Stimulated activated naive CD8-positive, alpha-beta T cell treated with anti-CD3 and anti-CD28 coated beads, Interleukin-15, amount 100 ng/mL, for 72 hours (primary cell): ENCODE data around the gene LRRC46.
A peak's percentile ranks its signal among the peaks of the same experiment; 100 is the strongest.

Experiments
- ATAC-seq: fragments of 150-1000 bp; cut with Tn5 transposase; 2 replicates; pipeline ENCODE4 v1.10.0; 2021; ENCODE audit warnings: mild to moderate bottlenecking, moderate library complexity
- DNase-seq, 2 donors: peaks; one replicate each; pipeline ENCODE4 v3.0.0; 2021 to 2022
- H3K27ac Mint-ChIP-seq, 2 donors: one replicate each; pipeline ENCODE4 v1.8.0; 2022; ENCODE audit warnings: mild to moderate bottlenecking in 2 of 2, mixed read lengths in 2 of 2, moderate library complexity in 2 of 2
- H3K27me3 Mint-ChIP-seq: one replicate; pipeline ENCODE4 v1.8.0; 2022; ENCODE audit warnings: mixed read lengths
- H3K4me1 Mint-ChIP-seq: one replicate; pipeline ENCODE4 v1.8.0; 2022; ENCODE audit warnings: mild to moderate bottlenecking, mixed read lengths
- H3K4me3 Mint-ChIP-seq, 2 donors: one replicate each; pipeline ENCODE4 v1.8.0; 2022; ENCODE audit warnings: mild to moderate bottlenecking in 2 of 2, mixed read lengths in 2 of 2, moderate library complexity in 1 of 2
- H3K9me3 Mint-ChIP-seq, 2 donors: one replicate each; pipeline ENCODE4 v1.8.0; 2022; ENCODE audit warnings: mixed read lengths in 2 of 2

The LRRC46 gene

GRCh38 chr17:47831003-47831933 is at the start of gene LRRC46, which contains the start of gene MRPL10:
Gene LRRC46, plus strand, starts transcription at chr17:47831670. Its CDS starts 320 bp downstream, at chr17:47831990.
Gene MRPL10, minus strand, starts transcription at chr17:47831541. Its CDS starts 30 bp downstream, at chr17:47831511.
- peak; percentile 96 for ATAC-seq
- peak within 1 kb of the TSS; percentile 93 for H3K4me3 Mint-ChIP-seq
- H3K9me3 Mint-ChIP-seq, result no peaks in the 10 kb centered on the region
- peak within 1 kb of the TSS; percentile 76 to 89 for H3K27ac Mint-ChIP-seq
- H3K4me1 Mint-ChIP-seq, result peaks cover 59% of the 10 kb centered on the region
- DNase-seq, result peak; percentile 85 to 91
- H3K27me3 Mint-ChIP-seq, result no peaks in the 10 kb centered on the region

- DNase-seq (no peak), ATAC-seq (no peak)
- no peak overlapping the region for H3K4me3 Mint-ChIP-seq
- H3K27ac Mint-ChIP-seq, result peak overlapping the region in 1 of 2 donors; percentile 54
- H3K27me3 Mint-ChIP-seq, result peaks cover 81% of the 10 kb centered on the region
- peaks cover 14% of the 10 kb centered on the region for H3K4me1 Mint-ChIP-seq
- H3K9me3 Mint-ChIP-seq, result no peaks in the 10 kb centered on the region
These were observed 45.8 kb upstream of the LRRC46 start for GRCh38 chr17:47785538-47786123.

DNA sequence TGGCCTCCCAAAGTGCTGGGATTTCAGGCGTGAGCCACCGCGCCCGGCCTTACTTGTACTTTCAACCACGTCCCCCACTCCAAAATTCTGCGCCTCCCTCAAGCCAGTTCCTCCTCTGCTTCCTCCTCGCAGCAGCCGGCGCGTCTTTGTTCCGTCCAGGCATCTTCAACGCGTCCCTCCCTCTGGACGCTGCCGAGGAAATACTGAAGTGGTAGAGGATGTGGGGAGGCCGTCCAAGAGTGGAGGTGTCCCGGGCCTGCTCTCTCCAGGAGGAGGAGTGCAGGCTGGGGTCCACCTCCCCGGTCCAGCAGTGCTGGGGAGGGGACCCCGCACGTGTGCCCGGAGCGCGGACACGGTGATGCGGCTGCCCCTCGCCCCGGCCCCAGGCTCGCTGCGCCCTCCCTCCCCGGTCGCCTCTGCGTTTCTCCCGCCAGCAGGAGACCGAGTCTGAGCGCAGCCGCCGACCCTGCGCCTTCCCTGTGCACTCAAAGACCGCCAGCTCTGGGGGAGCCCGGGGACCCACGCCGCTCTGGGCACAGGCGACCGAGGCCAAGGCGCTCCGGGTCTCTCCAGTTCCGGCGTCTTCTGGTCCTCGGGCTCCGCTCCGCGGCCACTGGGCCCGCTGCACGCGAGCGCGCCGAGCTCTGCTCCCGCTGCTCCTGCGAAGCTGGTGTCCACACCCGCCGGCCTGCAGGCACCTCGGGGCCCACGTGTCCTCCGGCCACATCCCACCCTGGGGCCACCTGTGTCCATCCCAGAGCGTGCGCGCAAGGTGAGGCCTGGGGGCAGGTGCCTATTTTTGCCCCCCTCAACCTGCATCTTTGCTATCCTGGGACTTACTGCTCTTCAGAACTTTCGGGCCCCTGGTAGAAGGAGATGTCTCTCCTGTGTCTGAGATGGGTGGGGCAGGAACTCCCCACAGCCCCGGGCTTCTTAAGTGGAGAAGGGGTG is 41.6 kb upstream of the LRRC46 start:
- H3K27me3 Mint-ChIP-seq, result peaks cover 96% of the 10 kb centered on the region
- H3K4me3 Mint-ChIP-seq, result peak overlapping the region; percentile 83 to 89
- ATAC-seq (peak; percentile 99), DNase-seq (peak; percentile 66 to 73)
- H3K9me3 Mint-ChIP-seq, result no peaks in the 10 kb centered on the region
- no peak overlapping the region for H3K27ac Mint-ChIP-seq
- peaks cover 18% of the 10 kb centered on the region for H3K4me1 Mint-ChIP-seq

DNA sequence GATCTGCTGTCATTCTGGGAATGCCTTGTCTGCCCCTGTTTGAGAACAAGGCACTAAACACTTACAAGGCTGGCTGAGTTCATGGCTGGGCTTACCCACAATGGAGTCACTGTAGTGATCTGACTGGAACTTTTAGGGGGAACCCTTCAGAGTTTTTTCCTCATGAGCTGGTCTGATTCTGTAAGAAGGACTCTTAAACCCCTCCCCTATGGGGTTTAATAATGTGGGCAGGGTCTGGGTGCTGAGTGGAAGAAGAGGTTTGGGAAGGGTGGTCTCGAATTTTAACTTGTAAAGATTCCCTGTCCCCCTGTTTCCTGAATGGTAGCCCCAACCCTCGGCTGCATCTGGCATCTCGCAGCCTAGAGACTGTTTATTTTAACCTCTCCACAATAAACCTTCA is 40.4 kb upstream of the LRRC46 start:
- H3K9me3 Mint-ChIP-seq, result no peaks in the 10 kb centered on the region
- H3K4me3 Mint-ChIP-seq, result peak overlapping the region in 1 of 2 donors; percentile 39
- peaks cover 93% of the 10 kb centered on the region for H3K27me3 Mint-ChIP-seq
- no peak overlapping the region for H3K27ac Mint-ChIP-seq
- peaks cover 18% of the 10 kb centered on the region for H3K4me1 Mint-ChIP-seq
- DNase-seq, result no peak
- ATAC-seq, result no peak

DNA sequence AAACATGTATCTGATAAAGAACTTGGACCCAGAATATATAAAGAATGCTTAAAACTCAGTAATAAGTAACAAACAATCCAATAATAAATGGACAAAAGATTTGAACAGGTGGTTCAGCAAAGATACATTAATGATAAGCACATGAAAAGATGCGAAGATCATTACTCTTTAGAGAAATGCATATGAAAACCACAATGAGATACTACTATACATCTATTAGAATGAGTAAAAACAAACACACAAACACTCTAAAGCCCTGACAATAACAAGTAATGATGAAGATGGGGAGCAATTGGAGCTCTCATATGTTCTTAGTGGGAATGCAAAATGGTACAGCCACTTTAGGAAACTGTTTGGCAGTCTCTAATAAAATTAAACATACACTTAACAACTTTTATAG is 39.0 kb upstream of the LRRC46 start:
- Mint-ChIP-seq H3K4me1 (peaks cover 18% of the 10 kb centered on the region), H3K9me3 (no peaks in the 10 kb centered on the region), H3K27me3 (peaks cover 83% of the 10 kb centered on the region), H3K27ac (no peak overlapping the region), H3K4me3 (no peak overlapping the region)
- no peak for DNase-seq
- no peak for ATAC-seq

GRCh38 chr17:47792979-47793378 is 38.5 kb upstream of the LRRC46 start:
- Mint-ChIP-seq H3K4me3 (no peak overlapping the region), H3K9me3 (no peaks in the 10 kb centered on the region), H3K4me1 (peaks cover 18% of the 10 kb centered on the region), H3K27ac (no peak overlapping the region), H3K27me3 (peaks cover 83% of the 10 kb centered on the region)
- DNase-seq (no peak), ATAC-seq (no peak)

DNA sequence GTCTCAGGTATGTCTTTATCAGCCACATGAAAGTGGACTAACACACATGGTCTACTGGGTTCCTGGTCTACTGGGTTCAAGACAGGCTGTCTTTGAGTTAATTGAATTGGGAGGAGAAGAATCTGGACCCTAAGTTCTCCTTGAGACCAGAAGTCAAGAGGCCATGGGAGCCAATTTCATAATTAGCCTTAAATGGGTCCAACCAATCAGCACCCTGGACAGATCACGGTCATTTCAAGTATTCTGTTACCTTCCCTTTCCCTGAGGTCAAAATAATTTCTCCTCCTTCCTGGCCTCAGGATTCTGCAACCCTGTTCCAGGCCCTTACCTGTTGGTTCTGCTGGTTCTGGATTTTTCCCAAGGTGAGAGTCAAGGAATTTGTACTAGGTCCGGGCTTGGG is 33.7 kb upstream of the LRRC46 start:
- H3K27me3 Mint-ChIP-seq, result peaks cover 36% of the 10 kb centered on the region
- no peak overlapping the region for H3K4me3 Mint-ChIP-seq
- H3K4me1 Mint-ChIP-seq, result no peaks in the 10 kb centered on the region
- H3K27ac Mint-ChIP-seq, result no peak overlapping the region
- no peak for ATAC-seq
- H3K9me3 Mint-ChIP-seq, result no peaks in the 10 kb centered on the region
- DNase-seq, result no peak

DNA sequence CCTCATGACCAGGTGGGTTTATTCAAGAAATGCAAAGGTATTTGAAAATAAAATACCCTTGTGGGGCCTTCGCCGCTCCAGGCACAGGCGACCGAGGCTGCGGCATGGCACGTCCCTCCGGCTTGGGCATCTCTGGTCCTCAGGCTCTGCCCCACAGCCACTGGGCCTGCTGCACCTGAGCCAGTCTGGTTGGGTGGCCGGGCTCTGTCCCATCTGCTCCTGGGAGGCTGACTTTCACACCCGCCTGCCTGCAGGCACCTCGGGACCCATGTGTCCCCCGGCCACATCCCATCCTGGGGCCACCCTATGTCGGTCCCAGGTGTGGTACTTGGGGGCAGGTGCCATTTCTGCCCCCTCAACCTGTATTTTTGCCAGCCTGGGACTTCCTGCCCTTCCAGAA is 30.8 kb upstream of the LRRC46 start:
- no peaks in the 10 kb centered on the region for H3K9me3 Mint-ChIP-seq
- ATAC-seq (no peak), DNase-seq (no peak)
- no peak overlapping the region for H3K4me3 Mint-ChIP-seq
- no peaks in the 10 kb centered on the region for H3K4me1 Mint-ChIP-seq
- H3K27ac Mint-ChIP-seq, result no peak overlapping the region
- peaks cover 20% of the 10 kb centered on the region for H3K27me3 Mint-ChIP-seq

DNA sequence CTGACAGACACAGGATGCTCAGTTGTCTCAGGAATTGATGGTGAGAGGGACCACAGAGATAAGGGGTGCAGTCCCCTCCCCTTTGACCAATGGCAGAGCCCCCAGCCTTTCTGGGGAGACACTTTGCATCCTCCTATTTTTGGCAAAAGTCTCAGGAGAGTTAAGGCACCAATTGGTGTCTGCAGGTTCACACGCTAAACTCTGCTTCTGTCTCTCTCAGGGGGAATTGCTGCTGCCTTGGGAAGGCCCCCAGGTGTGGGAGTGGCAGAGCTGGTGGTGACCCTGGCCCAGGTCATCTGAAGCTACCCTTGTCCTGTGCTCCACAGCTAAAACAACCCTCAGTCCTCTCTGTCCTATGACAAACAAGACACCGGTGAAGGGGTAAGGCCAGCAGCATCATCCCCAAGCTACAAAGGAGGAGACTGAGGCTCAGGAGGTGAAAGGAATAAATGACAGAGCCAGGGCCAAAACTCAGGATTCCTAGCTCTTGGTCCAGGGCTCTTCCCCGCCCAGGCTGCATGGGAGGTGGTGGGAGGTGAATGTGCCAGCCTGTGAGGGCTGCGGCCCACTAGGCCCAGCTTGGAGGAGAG is 30.2 kb upstream of the LRRC46 start:
- Mint-ChIP-seq H3K27me3 (peaks cover 20% of the 10 kb centered on the region), H3K9me3 (no peaks in the 10 kb centered on the region), H3K4me1 (no peaks in the 10 kb centered on the region), H3K27ac (no peak overlapping the region), H3K4me3 (no peak overlapping the region)
- DNase-seq (no peak), ATAC-seq (no peak)

DNA sequence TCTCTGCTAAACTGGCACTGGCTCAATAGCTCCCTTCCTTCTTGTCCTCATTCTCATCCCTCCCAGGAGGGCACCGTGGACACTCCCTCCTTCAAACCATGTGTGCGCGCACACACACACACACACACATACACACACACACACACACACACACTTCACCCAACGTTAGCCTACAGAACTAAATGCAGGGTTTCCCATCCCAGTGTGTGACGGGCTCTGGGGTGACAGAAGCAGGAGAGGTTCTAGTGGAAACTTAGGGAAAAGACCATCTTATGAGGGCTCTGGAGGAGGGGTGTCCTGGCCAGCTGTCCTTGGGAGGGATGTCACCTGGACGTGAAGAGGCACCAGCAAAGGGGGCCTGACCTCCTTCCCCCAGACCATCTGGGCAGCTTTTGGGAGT is 29.6 kb upstream of the LRRC46 start:
- ATAC-seq (no peak), DNase-seq (no peak)
- Mint-ChIP-seq H3K4me1 (no peaks in the 10 kb centered on the region), H3K27ac (no peak overlapping the region), H3K9me3 (no peaks in the 10 kb centered on the region), H3K4me3 (no peak overlapping the region), H3K27me3 (peaks cover 20% of the 10 kb centered on the region)

GRCh38 chr17:47802341-47803022 is 29.0 kb upstream of the LRRC46 start:
- Mint-ChIP-seq H3K4me3 (no peak overlapping the region), H3K9me3 (no peaks in the 10 kb centered on the region), H3K27me3 (peaks cover 19% of the 10 kb centered on the region), H3K27ac (no peak overlapping the region), H3K4me1 (no peaks in the 10 kb centered on the region)
- DNase-seq (peak; percentile 48 to 58), ATAC-seq (peak; percentile 96)

DNA sequence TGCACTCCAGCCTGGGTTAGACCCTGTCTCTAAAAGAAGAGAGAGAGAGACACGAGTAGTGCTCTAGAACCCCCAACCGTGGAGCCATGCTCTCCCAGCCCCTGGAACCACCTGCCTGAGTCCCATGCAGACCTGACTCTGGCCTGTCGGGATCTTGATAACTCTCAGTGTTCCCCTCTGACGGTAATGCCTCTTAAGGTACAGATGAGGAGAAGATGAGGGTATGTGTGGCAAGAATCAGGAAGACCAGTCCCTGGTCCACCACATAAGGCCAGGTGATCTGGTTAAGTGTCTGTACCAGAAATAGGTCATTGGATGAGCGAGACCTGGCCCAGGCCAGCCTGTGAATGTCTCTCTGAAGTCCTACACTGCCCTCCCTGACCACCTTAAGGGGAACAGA is 28.3 kb upstream of the LRRC46 start:
- Mint-ChIP-seq H3K27ac (no peak overlapping the region), H3K4me1 (no peaks in the 10 kb centered on the region), H3K27me3 (peaks cover 14% of the 10 kb centered on the region), H3K9me3 (no peaks in the 10 kb centered on the region), H3K4me3 (no peak overlapping the region)
- DNase-seq, result no peak
- ATAC-seq, result no peak

DNA sequence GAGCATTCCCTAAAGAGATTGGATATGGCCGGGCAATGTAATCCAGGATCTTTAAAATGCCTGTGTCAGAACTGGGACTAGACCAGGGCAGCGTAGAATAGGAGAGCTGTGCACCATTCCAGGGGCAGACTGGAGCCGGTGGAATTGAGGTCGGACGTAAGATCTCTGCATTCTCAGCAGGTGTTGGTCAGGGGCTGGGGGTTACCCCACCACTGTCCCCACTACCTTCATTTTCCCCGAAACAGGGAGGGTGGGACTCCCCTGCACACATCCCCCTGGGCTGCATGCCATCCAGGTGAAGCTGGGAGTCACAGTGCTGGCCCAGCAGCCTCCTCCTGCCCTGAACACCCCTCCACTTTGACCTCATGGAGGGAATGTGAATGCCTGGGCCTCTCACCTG is 27.7 kb upstream of the LRRC46 start:
- H3K9me3 Mint-ChIP-seq, result no peaks in the 10 kb centered on the region
- peaks cover 14% of the 10 kb centered on the region for H3K27me3 Mint-ChIP-seq
- DNase-seq, result no peak
- no peak overlapping the region for H3K27ac Mint-ChIP-seq
- ATAC-seq, result no peak
- H3K4me3 Mint-ChIP-seq, result no peak overlapping the region
- H3K4me1 Mint-ChIP-seq, result no peaks in the 10 kb centered on the region

DNA sequence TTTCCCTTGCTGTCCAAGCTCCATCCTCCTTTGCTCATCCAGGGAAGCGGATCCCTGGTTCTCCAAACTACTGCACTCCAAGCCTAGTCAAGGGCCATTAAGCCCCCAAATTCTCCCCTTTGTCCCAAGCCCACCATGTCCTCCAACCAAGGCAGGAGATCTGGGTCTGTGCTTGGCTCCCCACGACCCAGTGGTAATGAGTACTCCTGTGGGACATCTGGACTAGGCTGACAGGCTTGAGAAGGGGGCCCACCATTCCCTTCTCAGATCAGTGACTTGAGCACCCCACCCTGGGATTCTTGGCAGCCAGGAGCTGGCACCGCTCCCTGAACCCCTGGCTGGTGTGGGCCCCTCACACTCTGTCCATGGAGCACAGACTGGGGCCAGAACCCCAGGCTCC is 27.0 kb upstream of the LRRC46 start:
- Mint-ChIP-seq H3K27me3 (peaks cover 14% of the 10 kb centered on the region), H3K27ac (no peak overlapping the region), H3K4me3 (no peak overlapping the region), H3K4me1 (no peaks in the 10 kb centered on the region), H3K9me3 (no peaks in the 10 kb centered on the region)
- ATAC-seq (no peak), DNase-seq (no peak)
